HG02623 (cell line): ENCODE measurements around the gene BAZ1A.

Source experiments
- ATAC-seq: cut with Tn5 transposase; IDR thresholded peaks from one replicate; pipeline ENCODE4 v1.9.1; 2021; ENCODE audit warnings: moderate library complexity; ENCODE audit not compliant: unreplicated experiment

Gene BAZ1A

DNA sequence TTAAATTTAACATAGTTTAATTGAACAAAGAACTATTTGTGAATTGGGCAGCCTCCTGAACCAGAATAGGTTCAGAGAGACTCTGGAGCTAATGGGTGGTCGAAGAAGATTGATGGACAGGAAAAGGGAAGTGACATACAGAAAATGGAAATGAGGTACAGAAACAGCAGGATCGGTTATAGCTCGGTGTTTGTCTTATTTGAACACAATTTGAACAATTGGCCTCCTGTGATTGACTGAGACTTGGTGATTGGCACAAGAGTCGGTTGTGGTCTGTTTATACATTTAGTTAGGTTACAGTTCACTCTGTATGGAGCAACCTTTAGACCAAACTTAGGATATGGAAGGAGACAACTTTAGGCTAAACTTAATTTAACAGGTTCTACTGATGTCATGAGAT, 142.4 kb downstream of the BAZ1A start:
- ATAC-seq = no peak

- ATAC-seq = no peak
These were observed 151.3 kb downstream of the BAZ1A start for GRCh38 chr14:34723867-34724266.

- ATAC-seq = no peak
These were observed 152.2 kb downstream of the BAZ1A start for GRCh38 chr14:34722723-34723545.

GRCh38 chr14:34721129-34721528, 154.0 kb downstream of the BAZ1A start:
- ATAC-seq = no peak

GRCh38 chr14:34718750-34719304, 156.3 kb downstream of the BAZ1A start:
- no peak for ATAC-seq

DNA sequence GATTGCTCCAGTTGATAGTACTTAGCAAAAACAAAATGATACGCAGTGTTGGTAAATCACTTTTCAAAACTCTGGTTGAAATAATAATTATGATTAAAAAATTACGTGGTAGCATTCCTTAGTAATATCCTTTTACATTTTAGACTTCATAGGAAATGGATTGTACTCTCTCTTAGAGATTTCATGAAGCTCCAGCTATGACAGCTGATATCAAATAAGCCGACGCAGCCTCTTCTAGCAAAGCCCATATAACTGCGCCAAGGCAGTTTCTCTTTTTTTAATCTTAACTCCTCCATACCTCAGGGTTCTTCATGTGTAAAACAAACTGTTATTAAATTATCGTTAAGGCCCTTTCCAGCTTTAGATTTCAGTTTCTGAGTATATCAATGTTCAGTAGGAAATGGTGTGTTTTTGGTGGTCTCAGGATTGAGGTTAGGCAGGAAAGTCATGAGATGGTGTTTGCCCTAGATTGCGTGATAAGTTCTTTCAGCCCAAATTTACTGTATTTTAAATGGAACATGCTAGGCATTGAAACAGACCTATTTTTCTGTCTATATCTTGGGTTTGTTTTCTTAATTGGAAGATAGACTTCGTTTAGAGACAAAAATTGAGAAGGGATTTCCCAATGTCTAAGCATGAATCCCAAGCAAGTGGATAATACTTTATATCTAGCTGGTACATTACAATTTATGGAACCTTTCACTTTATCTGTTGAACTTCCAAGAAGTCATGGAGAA, 159.9 kb downstream of the BAZ1A start:
- no peak for ATAC-seq

GRCh38 chr14:34714320-34715126, 160.6 kb downstream of the BAZ1A start, which contains the start of gene CFL2:
Gene CFL2, minus strand, starts transcription at chr14:34714593. Its CDS starts 53 bp downstream, at chr14:34714540.
- ATAC-seq = peak; percentile 80

- peak; percentile 8 for ATAC-seq
These were observed 161.4 kb downstream of the BAZ1A start for GRCh38 chr14:34713681-34714319.

- ATAC-seq = no peak
These were observed 162.0 kb downstream of the BAZ1A start for GRCh38 chr14:34713122-34713680.

GRCh38 chr14:34711796-34712712, 163.1 kb downstream of the BAZ1A start:
- no peak for ATAC-seq

DNA sequence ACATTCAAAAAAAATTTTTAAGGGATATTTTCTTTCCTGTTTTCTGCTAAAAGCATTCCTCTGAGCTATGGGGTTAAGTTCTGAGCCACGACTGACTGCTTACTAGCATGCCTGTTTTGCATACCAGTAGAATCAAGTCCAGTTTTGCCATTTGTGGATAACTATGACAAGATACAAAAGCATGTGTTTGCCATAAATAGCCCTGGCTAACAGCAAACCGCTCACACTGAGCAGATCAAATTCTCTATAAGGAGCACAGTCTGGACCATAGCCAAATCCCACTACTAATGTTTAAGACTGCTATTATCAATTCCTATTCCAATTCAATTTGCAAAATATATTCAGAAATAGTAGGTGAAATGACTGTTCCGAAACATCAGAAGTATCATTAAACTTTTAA, 164.0 kb downstream of the BAZ1A start:
- peak; percentile 36 for ATAC-seq

DNA sequence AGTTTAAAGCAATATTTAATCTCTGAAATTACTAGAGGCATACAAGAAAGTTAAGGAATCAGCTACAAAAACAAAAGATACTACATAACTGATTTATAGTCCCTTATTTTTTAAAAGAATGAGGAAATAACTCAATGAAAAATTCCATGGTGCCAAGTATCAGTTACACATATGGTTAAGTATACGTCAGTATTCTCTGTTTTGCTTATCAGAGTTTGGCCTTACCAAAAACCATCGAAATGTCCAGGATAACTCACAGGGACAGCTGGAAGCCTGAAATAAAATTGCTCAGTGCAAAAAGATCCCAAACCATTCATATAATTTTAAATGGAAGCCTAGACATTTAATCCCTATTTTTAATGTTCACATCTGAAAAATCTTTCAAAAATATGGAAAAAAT, 164.4 kb downstream of the BAZ1A start:
- no peak for ATAC-seq

DNA sequence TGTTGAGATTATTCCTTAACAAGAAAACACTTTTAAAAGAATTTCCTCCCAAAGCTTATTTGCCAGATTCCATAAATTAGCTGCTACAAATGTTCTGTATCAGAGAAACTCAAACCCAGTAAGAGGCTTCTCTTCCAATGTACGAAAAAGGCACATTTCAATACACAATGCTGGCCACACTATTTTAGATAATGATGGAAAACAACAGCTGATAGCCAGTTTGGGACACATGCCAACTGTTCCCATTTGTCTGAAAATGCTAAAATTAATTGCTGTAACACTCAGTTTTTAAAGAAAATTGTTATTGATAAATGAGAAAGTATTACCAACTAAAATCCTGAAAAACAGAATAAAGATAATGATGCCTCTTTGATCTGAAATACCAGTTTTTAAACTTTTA, 165.2 kb downstream of the BAZ1A start:
- no peak for ATAC-seq

DNA sequence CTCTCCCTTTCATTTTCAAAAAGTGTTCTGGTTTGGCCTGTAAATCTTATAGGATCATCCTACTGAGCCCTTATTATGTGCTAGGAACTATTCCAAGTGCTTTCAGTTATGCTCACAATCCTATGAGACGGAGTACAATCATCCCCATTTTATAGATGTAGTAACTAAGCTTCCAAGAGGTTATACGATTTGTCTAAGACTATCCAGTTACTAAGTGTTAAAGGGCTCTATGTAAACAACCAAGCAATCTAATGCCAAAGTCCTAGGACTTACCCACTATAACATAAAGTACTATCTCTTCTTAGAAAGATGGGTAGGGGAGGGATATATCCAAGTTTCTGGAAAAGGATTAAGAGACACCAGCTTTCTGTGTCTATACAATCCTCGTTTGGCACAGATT, 167.4 kb downstream of the BAZ1A start:
- ATAC-seq = no peak
